HL-60 (cell line): Measurements from ENCODE around the gene PPM1E.

ENCODE experiments used
- DNase-seq, 2 experiments: peaks; one replicate each; pipeline ENCODE4 v3.0.0-alpha.2; 2010 to 2020; ENCODE audit warnings: low read depth in 1 of 2, low spot score in 1 of 2
- H3K27ac ChIP-seq: fragments of 250-450 bp; sonication (Bioruptor Pico); replicated peaks from 2 replicates; pipeline ENCODE4 v1.5.1; 2020; ENCODE audit warnings: mild to moderate bottlenecking, moderate library complexity
- H3K27me3 ChIP-seq: fragments of 250-450 bp; sonication (Bioruptor Pico); 2 replicates; pipeline ENCODE4 v1.5.1; 2021; ENCODE audit warnings: mild to moderate bottlenecking, moderate library complexity; ENCODE audit not compliant: insufficient read depth, poor library complexity, severe bottlenecking
- H3K4me3 ChIP-seq: replicated peaks from 2 replicates; pipeline ENCODE4 v1.5.1; 2011; ENCODE audit warnings: mild to moderate bottlenecking, control low read depth, low read length; ENCODE audit not compliant: insufficient read depth
- GABPA ChIP-seq: IDR thresholded peaks from 2 replicates; pipeline ENCODE4 v1.6.1; 2012; ENCODE audit warnings: low read depth
- POLR2AphosphoS5 ChIP-seq: IDR thresholded peaks from 2 replicates; pipeline ENCODE4 v1.6.1; 2012; ENCODE audit warnings: low read depth
- SPI1 ChIP-seq: IDR thresholded peaks from 2 replicates; pipeline ENCODE4 v1.6.1; 2012; ENCODE audit warnings: low read depth, mild to moderate bottlenecking, borderline replicate concordance
- TF ChIP-seq, protein P1 (sequence below): IDR thresholded peaks from 2 replicates; pipeline ENCODE4 v1.6.1; 2012; ENCODE audit warnings: low read depth; ENCODE audit not compliant: insufficient replicate concordance
- TF ChIP-seq, protein P2 (sequence below): IDR thresholded peaks from one replicate; pipeline ENCODE4 v1.5.1; 2011; ENCODE audit warnings: low read length, control low read depth, inconsistent platforms; ENCODE audit not compliant: insufficient read depth

PPM1E gene

DNA sequence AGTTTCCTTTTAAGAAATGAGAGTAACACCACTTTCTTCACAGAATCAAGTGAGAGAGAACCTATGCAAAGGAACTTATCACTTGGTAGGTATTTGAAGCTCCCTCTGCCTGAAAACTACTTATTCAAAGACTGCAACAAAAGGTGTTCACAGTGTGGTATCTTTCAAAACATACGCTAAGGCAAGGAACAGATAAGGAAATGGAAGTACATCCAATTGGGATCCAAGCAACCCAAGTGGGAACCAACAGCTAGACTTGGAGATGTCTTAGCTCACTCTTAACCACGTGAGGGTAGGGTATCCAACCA, 431 bp upstream of the PPM1E start:
- Histone ChIP-seq H3K27me3 (peaks cover 37% of the 10 kb centered on the region), H3K27ac (no peak overlapping the region), H3K4me3 (peak overlapping the region; percentile 68; the same call in 1 of the 2 replicates)
- DNase-seq, result no peak
- no peak for TF ChIP-seq SPI1
- TF ChIP-seq GABPA, result no peak
- TF ChIP-seq, protein P1, sequence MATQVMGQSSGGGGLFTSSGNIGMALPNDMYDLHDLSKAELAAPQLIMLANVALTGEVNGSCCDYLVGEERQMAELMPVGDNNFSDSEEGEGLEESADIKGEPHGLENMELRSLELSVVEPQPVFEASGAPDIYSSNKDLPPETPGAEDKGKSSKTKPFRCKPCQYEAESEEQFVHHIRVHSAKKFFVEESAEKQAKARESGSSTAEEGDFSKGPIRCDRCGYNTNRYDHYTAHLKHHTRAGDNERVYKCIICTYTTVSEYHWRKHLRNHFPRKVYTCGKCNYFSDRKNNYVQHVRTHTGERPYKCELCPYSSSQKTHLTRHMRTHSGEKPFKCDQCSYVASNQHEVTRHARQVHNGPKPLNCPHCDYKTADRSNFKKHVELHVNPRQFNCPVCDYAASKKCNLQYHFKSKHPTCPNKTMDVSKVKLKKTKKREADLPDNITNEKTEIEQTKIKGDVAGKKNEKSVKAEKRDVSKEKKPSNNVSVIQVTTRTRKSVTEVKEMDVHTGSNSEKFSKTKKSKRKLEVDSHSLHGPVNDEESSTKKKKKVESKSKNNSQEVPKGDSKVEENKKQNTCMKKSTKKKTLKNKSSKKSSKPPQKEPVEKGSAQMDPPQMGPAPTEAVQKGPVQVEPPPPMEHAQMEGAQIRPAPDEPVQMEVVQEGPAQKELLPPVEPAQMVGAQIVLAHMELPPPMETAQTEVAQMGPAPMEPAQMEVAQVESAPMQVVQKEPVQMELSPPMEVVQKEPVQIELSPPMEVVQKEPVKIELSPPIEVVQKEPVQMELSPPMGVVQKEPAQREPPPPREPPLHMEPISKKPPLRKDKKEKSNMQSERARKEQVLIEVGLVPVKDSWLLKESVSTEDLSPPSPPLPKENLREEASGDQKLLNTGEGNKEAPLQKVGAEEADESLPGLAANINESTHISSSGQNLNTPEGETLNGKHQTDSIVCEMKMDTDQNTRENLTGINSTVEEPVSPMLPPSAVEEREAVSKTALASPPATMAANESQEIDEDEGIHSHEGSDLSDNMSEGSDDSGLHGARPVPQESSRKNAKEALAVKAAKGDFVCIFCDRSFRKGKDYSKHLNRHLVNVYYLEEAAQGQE, result no peak
- TF ChIP-seq POLR2AphosphoS5, result no peak
- TF ChIP-seq, protein P2, sequence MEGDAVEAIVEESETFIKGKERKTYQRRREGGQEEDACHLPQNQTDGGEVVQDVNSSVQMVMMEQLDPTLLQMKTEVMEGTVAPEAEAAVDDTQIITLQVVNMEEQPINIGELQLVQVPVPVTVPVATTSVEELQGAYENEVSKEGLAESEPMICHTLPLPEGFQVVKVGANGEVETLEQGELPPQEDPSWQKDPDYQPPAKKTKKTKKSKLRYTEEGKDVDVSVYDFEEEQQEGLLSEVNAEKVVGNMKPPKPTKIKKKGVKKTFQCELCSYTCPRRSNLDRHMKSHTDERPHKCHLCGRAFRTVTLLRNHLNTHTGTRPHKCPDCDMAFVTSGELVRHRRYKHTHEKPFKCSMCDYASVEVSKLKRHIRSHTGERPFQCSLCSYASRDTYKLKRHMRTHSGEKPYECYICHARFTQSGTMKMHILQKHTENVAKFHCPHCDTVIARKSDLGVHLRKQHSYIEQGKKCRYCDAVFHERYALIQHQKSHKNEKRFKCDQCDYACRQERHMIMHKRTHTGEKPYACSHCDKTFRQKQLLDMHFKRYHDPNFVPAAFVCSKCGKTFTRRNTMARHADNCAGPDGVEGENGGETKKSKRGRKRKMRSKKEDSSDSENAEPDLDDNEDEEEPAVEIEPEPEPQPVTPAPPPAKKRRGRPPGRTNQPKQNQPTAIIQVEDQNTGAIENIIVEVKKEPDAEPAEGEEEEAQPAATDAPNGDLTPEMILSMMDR, result no peak

DNA sequence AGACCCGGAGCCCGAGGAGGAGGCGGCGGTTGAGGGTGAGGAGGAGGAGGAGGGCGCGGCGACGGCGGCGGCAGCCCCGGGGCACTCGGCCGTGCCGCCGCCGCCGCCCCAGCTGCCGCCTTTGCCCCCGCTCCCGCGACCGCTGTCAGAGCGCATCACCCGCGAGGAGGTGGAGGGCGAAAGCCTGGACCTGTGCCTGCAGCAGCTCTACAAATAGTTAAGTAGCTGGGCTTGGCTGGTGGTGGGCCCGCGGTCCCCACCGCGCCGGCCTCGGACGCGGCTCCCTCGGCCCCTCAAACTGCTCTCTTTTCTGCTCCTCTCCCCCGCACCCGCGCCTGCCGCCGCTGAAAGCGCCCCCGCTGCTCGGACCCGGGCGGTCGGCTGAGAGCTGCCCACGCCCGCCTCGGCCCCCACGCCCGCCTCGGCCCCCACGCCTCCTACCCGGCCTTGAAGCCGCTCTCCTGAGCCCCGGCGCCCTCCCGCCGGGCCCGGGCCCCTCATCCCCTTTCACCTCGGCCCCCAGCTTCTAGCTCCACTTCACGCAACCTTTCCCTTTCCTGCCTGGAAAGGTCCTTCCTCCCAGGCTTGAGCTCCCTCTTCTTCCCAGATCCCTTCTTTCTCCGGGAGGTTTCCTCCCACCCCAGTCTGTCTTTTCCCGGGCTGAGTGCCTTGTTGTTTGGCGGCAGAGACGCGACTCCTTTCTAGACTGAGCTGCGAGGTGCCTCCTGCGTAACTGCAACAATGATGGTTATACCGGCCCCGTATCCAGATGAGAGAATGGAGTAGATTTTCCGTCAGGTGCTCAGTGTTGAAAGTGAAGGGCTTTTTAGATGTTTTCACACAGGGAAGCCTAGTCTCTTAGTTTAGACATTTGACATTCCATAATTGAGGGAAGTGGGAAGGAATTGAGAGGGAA, 850 bp downstream of the PPM1E start:
- H3K27ac ChIP-seq, result no peak overlapping the region
- H3K4me3 ChIP-seq, result peak overlapping the region; percentile 68
- DNase-seq, result no peak
- TF ChIP-seq, protein P1, result no peak
- TF ChIP-seq, protein P2, result no peak
- TF ChIP-seq SPI1 (no peak), GABPA (no peak), POLR2AphosphoS5 (no peak)
- peaks cover 46% of the 10 kb centered on the region for H3K27me3 ChIP-seq

DNA sequence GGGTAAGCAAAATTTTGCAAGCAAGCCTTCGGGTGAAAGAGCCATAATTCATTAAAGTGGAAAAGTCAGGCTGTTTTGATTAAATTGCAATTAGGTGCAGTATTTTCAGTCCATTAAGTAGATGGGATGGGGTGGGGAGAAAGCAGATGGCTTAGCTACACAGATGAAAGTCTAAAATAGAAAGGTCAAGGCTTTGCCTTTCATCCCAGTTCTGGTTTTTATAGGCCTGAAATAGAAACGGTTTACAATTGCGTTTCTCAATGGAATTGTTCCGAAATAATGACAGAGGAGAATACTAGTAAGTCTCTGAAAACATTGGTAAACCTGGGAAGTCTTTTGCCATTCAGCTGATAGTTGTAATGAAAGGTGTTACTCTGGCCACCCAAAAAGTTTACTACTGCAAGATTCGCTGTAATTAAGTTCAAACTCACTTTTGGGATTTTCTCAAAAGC, 1.5 kb downstream of the PPM1E start:
- TF ChIP-seq, protein P2, result no peak
- TF ChIP-seq, protein P1, result no peak
- TF ChIP-seq GABPA (no peak), POLR2AphosphoS5 (no peak), SPI1 (no peak)
- Histone ChIP-seq H3K4me3 (no peak overlapping the region), H3K27ac (no peak overlapping the region), H3K27me3 (peaks cover 46% of the 10 kb centered on the region)
- DNase-seq, result no peak
